Breast epithelium (tissue), 3 donors: ENCODE data around the gene CS.

Experiments used
- POLR2A ChIP-seq: fragments of 450-650 bp; IDR thresholded peaks from one replicate; pipeline ENCODE4 v1.6.1; 2016; ENCODE audit warnings: antibody characterized with exemption, mild to moderate bottlenecking, moderate library complexity
- POLR2AphosphoS5 ChIP-seq, 3 donors: sonication (generic); formaldehyde crosslinking; IDR thresholded peaks; one replicate each; pipeline ENCODE4 v1.6.1; 2017; ENCODE audit warnings: antibody characterized with exemption in 3 of 3
- TF ChIP-seq, protein P1 (sequence below), 3 donors: fragments of 450-650 bp; IDR thresholded peaks; one replicate each; pipeline ENCODE4 v1.5.1; 2016 to 2017; ENCODE audit warnings: antibody characterized with exemption in 3 of 3, mild to moderate bottlenecking in 3 of 3, moderate library complexity in 3 of 3

DNA sequence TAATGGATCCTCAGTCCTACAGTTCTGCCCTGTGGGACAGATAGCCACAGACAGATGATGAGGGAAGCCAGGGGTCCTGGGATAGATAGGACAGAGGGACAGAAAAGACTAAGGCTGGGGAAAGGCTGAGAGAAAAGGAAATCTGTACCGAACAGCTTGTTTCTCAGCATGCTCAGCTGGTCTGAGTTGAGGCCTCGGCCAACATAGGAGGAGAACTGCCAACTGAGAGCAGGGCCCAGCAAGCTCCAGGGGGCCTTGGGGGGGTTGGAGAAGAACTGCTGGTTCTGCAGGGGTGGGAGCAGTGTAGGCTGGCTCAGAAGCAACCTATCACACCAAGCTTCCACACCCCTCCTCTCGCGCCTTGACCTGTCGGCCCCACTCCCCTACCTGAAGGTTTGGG lies 48.6 kb upstream of the CS start:
- TF ChIP-seq, protein P1, sequence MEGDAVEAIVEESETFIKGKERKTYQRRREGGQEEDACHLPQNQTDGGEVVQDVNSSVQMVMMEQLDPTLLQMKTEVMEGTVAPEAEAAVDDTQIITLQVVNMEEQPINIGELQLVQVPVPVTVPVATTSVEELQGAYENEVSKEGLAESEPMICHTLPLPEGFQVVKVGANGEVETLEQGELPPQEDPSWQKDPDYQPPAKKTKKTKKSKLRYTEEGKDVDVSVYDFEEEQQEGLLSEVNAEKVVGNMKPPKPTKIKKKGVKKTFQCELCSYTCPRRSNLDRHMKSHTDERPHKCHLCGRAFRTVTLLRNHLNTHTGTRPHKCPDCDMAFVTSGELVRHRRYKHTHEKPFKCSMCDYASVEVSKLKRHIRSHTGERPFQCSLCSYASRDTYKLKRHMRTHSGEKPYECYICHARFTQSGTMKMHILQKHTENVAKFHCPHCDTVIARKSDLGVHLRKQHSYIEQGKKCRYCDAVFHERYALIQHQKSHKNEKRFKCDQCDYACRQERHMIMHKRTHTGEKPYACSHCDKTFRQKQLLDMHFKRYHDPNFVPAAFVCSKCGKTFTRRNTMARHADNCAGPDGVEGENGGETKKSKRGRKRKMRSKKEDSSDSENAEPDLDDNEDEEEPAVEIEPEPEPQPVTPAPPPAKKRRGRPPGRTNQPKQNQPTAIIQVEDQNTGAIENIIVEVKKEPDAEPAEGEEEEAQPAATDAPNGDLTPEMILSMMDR (IDR thresholded peaks at IDR 0.05): no peak
- no peak for TF ChIP-seq POLR2AphosphoS5 (IDR thresholded peaks at IDR 0.05)
- no peak for TF ChIP-seq POLR2A
